Epithelial cell of proximal tubule (primary cell): ENCODE data around the gene SSC4D. TPM values are rescaled to one million over a fixed set of nuclear protein-coding genes. Genes with fewer than 3 reads are reported as not detected.
"Not testable (repeated sequence)": the region's sequence is repeated elsewhere in the genome, so short reads cannot be mapped to it uniquely, and the experiment has no call there.

Experiments used
- DNase-seq: peaks from one replicate; pipeline ENCODE4 v3.0.0-alpha.2; 2011; ENCODE audit warnings: low read depth
- H3K4me3 ChIP-seq: 2 replicates; pipeline ENCODE4 v1.5.1; 2011; ENCODE audit warnings: low read depth, mild to moderate bottlenecking, low read length
- total RNA-seq: library from RNA; depleted of rRNA; stranded (reverse); fragments of >200 nt; gene quantifications from 2 replicates; pipeline ENCODE4 v1.2.3, GENCODE V29; 2015
- TF ChIP-seq, protein P1 (sequence below): conservative IDR thresholded peaks from 2 replicates; pipeline ENCODE4 v1.5.1; 2012; ENCODE audit warnings: low read depth, mild to moderate bottlenecking, low read length

Gene SSC4D
- total RNA-seq, 1 donor from 2014 or later: 2.1 TPM

GRCh38 chr7:76372984-76373833, 36.3 kb downstream of the SSC4D start:
- TF ChIP-seq, protein P1, sequence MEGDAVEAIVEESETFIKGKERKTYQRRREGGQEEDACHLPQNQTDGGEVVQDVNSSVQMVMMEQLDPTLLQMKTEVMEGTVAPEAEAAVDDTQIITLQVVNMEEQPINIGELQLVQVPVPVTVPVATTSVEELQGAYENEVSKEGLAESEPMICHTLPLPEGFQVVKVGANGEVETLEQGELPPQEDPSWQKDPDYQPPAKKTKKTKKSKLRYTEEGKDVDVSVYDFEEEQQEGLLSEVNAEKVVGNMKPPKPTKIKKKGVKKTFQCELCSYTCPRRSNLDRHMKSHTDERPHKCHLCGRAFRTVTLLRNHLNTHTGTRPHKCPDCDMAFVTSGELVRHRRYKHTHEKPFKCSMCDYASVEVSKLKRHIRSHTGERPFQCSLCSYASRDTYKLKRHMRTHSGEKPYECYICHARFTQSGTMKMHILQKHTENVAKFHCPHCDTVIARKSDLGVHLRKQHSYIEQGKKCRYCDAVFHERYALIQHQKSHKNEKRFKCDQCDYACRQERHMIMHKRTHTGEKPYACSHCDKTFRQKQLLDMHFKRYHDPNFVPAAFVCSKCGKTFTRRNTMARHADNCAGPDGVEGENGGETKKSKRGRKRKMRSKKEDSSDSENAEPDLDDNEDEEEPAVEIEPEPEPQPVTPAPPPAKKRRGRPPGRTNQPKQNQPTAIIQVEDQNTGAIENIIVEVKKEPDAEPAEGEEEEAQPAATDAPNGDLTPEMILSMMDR: no peak
- no peak overlapping the region for H3K4me3 ChIP-seq
- no peak for DNase-seq

GRCh38 chr7:76371396-76371795, 38.1 kb downstream of the SSC4D start:
- TF ChIP-seq, protein P1: no peak
- no peak overlapping the region for H3K4me3 ChIP-seq
- no peak for DNase-seq

DNA sequence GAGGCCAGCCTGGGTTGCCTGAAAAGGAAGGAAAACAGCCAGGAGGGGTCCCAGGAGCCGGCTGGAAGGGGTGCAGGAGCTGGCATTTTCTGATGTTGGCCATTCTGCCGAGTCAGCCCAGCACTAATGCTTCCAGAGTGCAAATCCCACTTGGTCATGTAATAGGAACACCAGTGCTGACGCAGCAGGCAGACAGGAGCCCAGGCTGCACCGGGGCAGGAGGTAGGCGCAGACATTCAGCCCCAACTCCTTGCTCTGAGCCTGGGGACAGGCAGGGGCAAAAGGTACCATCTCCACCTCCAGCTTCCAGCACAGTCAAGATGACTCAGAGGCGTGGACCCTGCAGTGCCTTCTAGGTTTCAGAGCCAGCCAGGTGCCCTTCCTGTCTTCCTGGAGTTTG, 40.5 kb downstream of the SSC4D start:
- TF ChIP-seq, protein P1: no peak
- DNase-seq: no peak
- H3K4me3 ChIP-seq: no peak overlapping the region

DNA sequence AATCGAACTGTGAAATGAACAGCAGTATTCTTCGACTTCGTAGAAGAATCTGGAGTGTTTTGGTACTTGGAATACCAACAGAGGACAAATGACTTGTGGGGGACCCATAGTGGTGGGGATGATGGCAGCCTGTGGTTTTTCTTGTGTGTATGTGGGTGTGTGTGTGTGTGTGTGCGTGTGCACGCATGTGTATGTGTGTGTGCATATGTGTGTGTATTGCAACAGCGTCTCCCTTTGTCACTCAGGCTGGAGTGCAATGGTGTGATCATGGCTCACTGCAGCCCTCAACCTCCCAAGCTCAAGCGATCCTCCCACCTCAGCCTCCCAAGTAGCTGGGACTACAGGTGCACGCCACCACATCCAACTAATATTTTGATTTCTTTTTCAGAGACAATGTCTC, 41.3 kb downstream of the SSC4D start:
- DNase-seq: no peak
- TF ChIP-seq, protein P1: no peak
- no peak overlapping the region for H3K4me3 ChIP-seq

GRCh38 chr7:76364198-76364584, 45.3 kb downstream of the SSC4D start:
- TF ChIP-seq, protein P1: no peak
- no peak overlapping the region for H3K4me3 ChIP-seq
- no peak for DNase-seq

DNA sequence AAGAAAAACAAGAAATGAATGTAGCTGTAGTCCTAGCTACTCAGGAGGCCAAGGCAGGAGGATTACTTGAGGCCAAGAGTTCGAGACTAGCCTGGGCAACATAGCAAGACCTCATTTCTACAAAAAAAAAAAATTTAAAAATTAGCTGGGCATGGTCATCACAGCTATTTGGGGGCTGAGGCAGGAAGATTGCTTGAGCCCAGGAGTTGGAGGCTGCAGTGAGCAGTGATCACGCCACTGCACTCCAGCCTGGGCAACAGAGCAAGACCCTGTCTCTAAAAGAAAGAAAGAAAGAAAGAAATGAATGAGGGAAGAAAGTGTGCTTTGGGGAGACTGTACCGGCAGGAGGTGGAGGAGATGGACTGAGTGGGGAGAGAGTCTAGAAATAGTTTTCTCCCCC, 45.7 kb downstream of the SSC4D start:
- DNase-seq, H3K4me3 ChIP-seq: not testable (repeated sequence)

GRCh38 chr7:76359978-76360638, 49.4 kb downstream of the SSC4D start:
- H3K4me3 ChIP-seq: peak overlapping the region; percentile 70
- DNase-seq: no peak
- TF ChIP-seq, protein P1: no peak
